H54 (cell line): ENCODE measurements around the gene LCT.
A peak's percentile ranks its signal among the peaks of the same experiment; 100 is the strongest.
"Not testable (repeated sequence)": the region's sequence is repeated elsewhere in the genome, so short reads cannot be mapped to it uniquely, and the experiment has no call there.

ENCODE experiments used
- DNase-seq: peaks from one replicate; pipeline ENCODE4 v3.0.0; 2011; ENCODE audit warnings: low spot score, mixed read lengths; ENCODE audit not compliant: insufficient read length
- FAIRE-seq: peaks from 3 replicates; lab custom pipeline; 2011; peaks lifted over from hg19 to GRCh38; lab: Jason Lieb, UNC
- POLR2A ChIP-seq: IDR thresholded peaks from 2 replicates; pipeline ENCODE4 v1.6.1; 2011; ENCODE audit warnings: low read depth, mild to moderate bottlenecking, low read length

The LCT gene

DNA sequence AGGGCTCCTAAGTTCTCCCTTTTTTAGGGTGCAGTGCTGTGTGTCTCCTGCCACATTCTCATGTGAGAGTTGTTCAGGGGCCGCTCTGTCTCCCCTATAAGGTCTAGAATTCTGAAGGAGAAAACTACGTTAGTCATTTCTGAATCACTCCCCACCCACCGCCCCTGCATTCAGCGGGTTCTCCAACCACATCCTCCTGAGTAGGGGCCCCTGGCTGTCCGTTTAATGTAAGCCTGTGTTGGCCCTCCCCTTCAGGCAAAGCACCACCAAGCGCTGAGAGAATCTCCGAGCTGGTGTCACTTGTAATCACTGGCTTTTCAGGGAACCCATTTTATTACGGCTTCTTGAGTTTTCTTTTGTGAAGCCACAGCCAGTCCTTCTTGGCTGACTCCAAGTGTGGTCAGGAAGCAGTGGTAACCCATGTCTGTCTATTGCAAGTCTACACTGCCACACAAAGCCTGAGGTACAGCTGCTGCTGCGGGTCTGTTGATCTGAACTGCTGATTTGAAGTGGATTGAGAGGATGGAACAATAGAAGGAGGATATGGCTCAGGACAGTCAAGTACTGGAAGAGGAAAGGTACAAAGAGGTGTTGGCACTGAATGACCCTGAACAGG, 16.9 kb downstream of the LCT start:
- FAIRE-seq = no peak
- no peak for TF ChIP-seq POLR2A
- DNase-seq = peak; percentile 21

- no peak for TF ChIP-seq POLR2A
- DNase-seq (no peak), FAIRE-seq (no peak)
Measured at GRCh38 chr2:135818937-135819610, 17.9 kb downstream of the LCT start.

- DNase-seq (no peak), FAIRE-seq (no peak)
- no peak for TF ChIP-seq POLR2A
Measured at GRCh38 chr2:135817951-135818350, 19.0 kb downstream of the LCT start.

DNA sequence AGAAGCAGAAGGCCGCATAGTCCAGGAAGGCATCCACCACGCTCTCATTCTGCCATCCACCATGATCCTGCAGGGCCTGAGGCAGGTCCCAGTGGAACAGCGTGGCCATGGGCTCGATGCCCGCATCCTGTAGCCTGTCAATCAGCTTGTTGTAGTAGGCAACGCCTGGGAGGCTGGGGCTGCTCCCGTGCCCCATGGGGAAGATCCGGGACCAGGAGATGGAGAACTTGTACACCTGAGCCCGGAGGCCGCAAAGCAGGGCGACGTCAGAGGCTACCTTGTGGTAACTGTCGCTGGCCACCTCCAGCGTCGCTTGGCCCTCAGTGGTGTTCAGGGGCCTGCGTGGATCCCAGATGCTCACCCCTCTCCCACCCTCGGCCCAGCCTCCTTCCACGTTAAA, 19.5 kb downstream of the LCT start:
- FAIRE-seq (no peak), DNase-seq (no peak)
- TF ChIP-seq POLR2A = no peak

GRCh38 chr2:135815269-135815668, 21.7 kb downstream of the LCT start:
- FAIRE-seq = no peak
- TF ChIP-seq POLR2A = no peak
- no peak for DNase-seq

DNA sequence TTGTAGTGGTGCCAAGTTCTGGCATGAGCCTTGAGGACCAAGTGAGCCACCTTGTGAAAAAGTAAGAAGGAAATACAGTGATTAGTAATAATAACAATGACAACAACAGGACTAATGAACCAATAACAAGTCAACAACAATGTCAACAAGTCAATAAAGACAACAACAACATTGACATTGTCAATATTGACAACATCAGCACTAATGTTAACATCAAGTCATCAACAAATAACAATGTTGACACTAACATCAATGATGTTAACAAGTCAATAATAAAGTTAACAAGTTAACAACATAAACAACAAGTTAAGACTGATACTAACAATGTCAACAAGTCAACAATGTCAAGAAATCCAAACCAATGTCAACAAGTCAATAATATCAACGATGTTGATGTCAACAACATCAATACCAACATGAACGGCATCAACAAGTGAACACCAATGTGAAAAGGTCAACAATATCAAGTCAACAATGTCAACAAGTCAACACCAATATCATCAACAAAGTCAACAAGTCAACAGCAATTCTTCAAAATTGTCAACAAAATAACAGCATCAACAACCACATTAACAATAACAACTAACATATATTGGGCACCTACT, 24.0 kb downstream of the LCT start:
- FAIRE-seq = no peak
- no peak for TF ChIP-seq POLR2A
- no peak for DNase-seq

GRCh38 chr2:135807874-135808273, 29.1 kb downstream of the LCT start:
- not testable (repeated sequence) for DNase-seq, FAIRE-seq

DNA sequence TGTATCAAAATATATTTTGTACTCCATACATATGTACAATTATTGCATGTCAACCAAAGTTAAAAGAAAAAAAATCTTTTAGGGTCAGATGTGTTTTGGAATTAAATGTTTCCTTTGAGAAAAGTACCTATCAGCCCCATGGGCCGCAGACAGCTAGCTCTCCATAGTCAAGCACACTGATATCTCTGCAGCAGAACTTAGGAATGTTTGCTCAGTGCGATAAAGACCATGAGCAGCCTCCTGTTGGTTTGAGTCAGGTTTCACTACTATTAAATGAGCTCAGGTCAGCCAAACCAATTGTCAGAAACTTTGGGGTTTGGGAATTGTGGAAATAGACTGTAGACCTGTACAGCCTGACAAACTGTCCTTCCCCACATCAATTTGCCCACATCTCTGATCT, 33.7 kb downstream of the LCT start:
- TF ChIP-seq POLR2A = no peak
- FAIRE-seq (no peak), DNase-seq (no peak)

- DNase-seq (no peak), FAIRE-seq (no peak)
- no peak for TF ChIP-seq POLR2A
Measured at GRCh38 chr2:135802350-135802749, 34.6 kb downstream of the LCT start.

- no peak for DNase-seq
- no peak for FAIRE-seq
- no peak for TF ChIP-seq POLR2A
Measured at GRCh38 chr2:135800513-135801460, 36.2 kb downstream of the LCT start.

DNA sequence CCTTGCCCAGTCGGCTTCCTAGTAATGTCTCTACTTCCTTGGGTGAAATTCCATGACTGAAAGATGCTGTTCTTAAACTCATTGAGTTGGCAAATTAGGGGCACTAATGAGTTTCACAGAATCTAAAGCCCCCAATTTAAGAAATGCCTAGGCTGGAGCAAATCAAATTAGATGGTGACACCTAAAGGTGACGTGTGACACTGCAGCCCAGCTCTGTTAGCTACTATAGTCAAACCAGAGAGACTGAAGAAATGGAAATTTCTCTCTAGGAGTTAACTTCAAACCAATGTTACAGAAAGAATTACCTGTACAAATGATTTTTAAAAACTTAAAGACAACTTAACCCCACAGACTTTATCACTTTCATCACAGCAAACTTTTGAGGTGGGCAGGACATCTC, 37.2 kb downstream of the LCT start:
- no peak for FAIRE-seq
- no peak for TF ChIP-seq POLR2A
- DNase-seq = no peak

- DNase-seq (no peak), FAIRE-seq (no peak)
- no peak for TF ChIP-seq POLR2A
Measured at GRCh38 chr2:135798762-135799161, 38.2 kb downstream of the LCT start.

DNA sequence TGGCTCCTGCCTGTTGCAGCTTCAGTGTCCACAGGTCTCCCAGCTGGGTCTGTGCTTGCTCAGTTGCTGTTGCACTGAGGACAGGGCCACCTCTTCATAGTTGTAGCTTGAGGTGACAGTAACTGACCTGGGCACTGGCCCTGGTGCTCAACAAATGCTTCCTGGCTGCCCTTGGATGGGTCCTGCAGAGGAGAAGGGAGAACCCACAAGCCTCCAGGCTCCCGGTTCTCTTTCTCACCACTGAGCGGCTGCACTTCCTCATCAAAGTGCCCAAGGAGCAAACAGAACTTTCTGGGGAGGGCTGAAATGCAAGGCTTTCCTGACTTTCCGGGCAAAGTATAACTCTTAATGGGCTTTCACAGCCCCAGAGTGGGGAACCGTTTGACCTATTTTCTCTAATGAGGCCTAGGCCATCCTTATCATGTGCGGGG, 38.7 kb downstream of the LCT start:
- FAIRE-seq (no peak), DNase-seq (no peak)
- no peak for TF ChIP-seq POLR2A
